Lower lobe of right lung (tissue), 2 donors: ENCODE results near the gene DNAJC1. TPM values are rescaled to one million over a fixed set of nuclear protein-coding genes. Genes with fewer than 3 reads are reported as not detected.
"Not testable (repeated sequence)": the region's sequence is repeated elsewhere in the genome, so short reads cannot be mapped to it uniquely, and the experiment has no call there.

Experiments
- ATAC-seq, 2 donors: fragments of 200-7000 bp; cut with Tn5 transposase; one replicate each; pipeline ENCODE4 v1.9.1; 2020 to 2022; ENCODE audit warnings: mild to moderate bottlenecking in 2 of 2, moderate library complexity in 2 of 2
- DNase-seq: peaks from one replicate; pipeline ENCODE4 v3.0.0-alpha.2; 2020
- H3K27ac ChIP-seq: fragments of 200-600 bp; one replicate; pipeline ENCODE4 v1.8.0; 2022
- H3K27me3 ChIP-seq: fragments of 200-600 bp; one replicate; pipeline ENCODE4 v1.8.0; 2022; ENCODE audit warnings: low read depth
- H3K36me3 ChIP-seq: fragments of 200-600 bp; one replicate; pipeline ENCODE4 v1.8.0; 2022; ENCODE audit warnings: mild to moderate bottlenecking
- H3K4me1 ChIP-seq: fragments of 200-600 bp; one replicate; pipeline ENCODE4 v1.8.0; 2022
- H3K4me3 ChIP-seq: fragments of 200-600 bp; one replicate; pipeline ENCODE4 v1.8.0; 2022; ENCODE audit warnings: mild to moderate bottlenecking
- H3K9me3 ChIP-seq: fragments of 200-600 bp; one replicate; pipeline ENCODE4 v1.8.0; 2022
- CTCF ChIP-seq: fragments of 200-600 bp; IDR thresholded peaks from one replicate; pipeline ENCODE4 v1.8.0; 2022; ENCODE audit warnings: antibody characterized with exemption, mild to moderate bottlenecking
- intact Hi-C: fragments of 100-400 bp; cut with DNase I; formaldehyde crosslinking; loops from one replicate; pipeline ENCODE4 v1.11.0; 2022
- total RNA-seq: library from RNA; stranded (reverse); fragmentation: NEBNext Ultra II Directional; extraction: Animal tissue kit (Norgen Biotek cat#: 25700); gene quantifications from one replicate; pipeline ENCODE4 v1.2.1, GENCODE V29; 2021
- donor health status: DM: no; HTN: yes; CAD: no; lungs with severe emphysema.

Gene DNAJC1
- total RNA-seq, 1 donor from 2014 or later = 32.5 TPM

GRCh38 chr10:21825345-21825744 is 178.2 kb downstream of the DNAJC1 start:
- ATAC-seq (no peak), DNase-seq (no peak)
- no peak overlapping the region for H3K4me3 ChIP-seq
- H3K27me3 ChIP-seq = no peaks in the 10 kb centered on the region
- H3K4me1 ChIP-seq = no peaks in the 10 kb centered on the region
- H3K9me3 ChIP-seq = peaks cover 50% of the 10 kb centered on the region
- no peak for TF ChIP-seq CTCF
- no peaks in the 10 kb centered on the region for H3K36me3 ChIP-seq
- no peak overlapping the region for H3K27ac ChIP-seq
- intact Hi-C loops = no loop called here

GRCh38 chr10:21824409-21824808 is 179.1 kb downstream of the DNAJC1 start:
- DNase-seq (no peak), ATAC-seq (no peak)
- no peak for TF ChIP-seq CTCF
- intact Hi-C loops = no loop called here
- no peaks in the 10 kb centered on the region for H3K27me3 ChIP-seq
- no peak overlapping the region for H3K4me3 ChIP-seq
- H3K27ac ChIP-seq = no peak overlapping the region
- H3K36me3 ChIP-seq = no peaks in the 10 kb centered on the region
- H3K9me3 ChIP-seq = peaks cover 42% of the 10 kb centered on the region
- no peaks in the 10 kb centered on the region for H3K4me1 ChIP-seq

DNA sequence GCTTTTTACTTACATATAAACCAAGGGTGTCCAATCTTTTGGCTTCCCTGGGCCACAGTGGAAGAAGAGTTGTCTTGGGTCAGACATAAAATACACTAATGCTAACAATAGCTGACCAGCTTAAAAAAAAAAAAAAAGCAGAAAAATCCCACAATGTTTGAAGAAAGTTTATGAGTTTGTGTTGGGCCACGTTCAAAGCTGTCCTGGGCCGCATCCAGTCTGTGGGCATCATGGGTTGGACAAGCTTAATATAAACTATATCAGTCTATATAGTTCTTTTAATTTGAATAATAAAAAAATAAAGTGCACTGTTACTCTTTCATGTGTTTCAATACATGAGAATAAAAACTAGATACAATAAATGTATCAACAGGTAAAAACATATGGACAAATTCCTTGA is 179.9 kb downstream of the DNAJC1 start:
- Histone ChIP-seq H3K9me3 (peaks cover 34% of the 10 kb centered on the region), H3K36me3 (no peaks in the 10 kb centered on the region), H3K27ac (no peak overlapping the region), H3K4me1 (no peaks in the 10 kb centered on the region), H3K4me3 (no peak overlapping the region), H3K27me3 (no peaks in the 10 kb centered on the region)
- ATAC-seq = no peak
- intact Hi-C loops = no loop called here
- no peak for DNase-seq
- TF ChIP-seq CTCF = no peak

GRCh38 chr10:21822273-21822672 is 181.3 kb downstream of the DNAJC1 start:
- H3K27me3 ChIP-seq, H3K4me1 ChIP-seq, H3K4me3 ChIP-seq, ATAC-seq, H3K36me3 ChIP-seq, intact Hi-C loops, DNase-seq, H3K27ac ChIP-seq: not testable (repeated sequence)
- H3K9me3 ChIP-seq = peaks cover 20% of the 10 kb centered on the region

DNA sequence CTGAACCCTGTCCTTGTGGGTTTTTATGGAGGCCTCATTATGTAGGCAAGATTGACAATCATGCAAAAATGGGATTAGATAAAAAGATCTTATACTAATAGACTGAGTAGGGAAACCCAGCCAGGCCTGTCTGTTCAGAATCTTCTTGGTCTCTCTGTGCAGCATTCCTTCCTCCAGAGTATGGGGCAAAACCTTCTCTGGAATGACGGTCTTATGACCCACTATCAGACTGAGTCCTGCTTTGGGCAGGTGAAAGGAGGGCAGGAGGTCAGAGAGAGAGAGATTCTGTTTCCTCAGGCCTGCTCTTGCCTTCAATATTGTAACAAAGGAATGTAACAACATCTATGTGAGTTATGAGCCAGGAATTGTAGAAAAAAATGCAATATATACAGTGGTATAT is 182.6 kb downstream of the DNAJC1 start:
- H3K27me3 ChIP-seq = no peaks in the 10 kb centered on the region
- no peak for TF ChIP-seq CTCF
- no peaks in the 10 kb centered on the region for H3K36me3 ChIP-seq
- ATAC-seq = no peak
- peaks cover 7% of the 10 kb centered on the region for H3K9me3 ChIP-seq
- no peak for DNase-seq
- no peaks in the 10 kb centered on the region for H3K4me1 ChIP-seq
- no peak overlapping the region for H3K27ac ChIP-seq
- intact Hi-C loops = no loop called here
- no peak overlapping the region for H3K4me3 ChIP-seq

DNA sequence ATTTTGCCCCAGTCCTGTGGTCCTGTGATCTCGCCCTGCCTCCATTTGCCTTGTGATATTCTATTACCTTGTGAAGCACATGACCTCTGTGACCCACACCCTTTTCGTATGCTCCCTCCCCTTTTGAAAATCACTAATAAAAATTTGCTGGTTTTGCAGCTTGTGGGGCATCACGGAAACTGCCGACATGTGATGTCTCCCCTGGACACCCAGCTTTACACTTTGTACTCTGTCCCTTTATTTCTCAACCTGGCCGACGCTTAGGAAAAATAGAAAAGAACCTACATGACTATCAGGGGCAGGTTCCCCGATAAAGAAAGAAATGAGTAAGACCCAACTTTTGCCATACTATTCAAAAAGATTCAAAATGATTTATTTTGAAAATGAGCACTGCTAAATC is 185.1 kb downstream of the DNAJC1 start:
- H3K4me1 ChIP-seq, H3K27me3 ChIP-seq, intact Hi-C loops, H3K27ac ChIP-seq, H3K4me3 ChIP-seq, ATAC-seq, DNase-seq, H3K36me3 ChIP-seq, H3K9me3 ChIP-seq: not testable (repeated sequence)

- no peak for TF ChIP-seq CTCF
- Histone ChIP-seq H3K36me3 (no peaks in the 10 kb centered on the region), H3K4me1 (no peaks in the 10 kb centered on the region), H3K27ac (no peak overlapping the region), H3K27me3 (no peaks in the 10 kb centered on the region), H3K4me3 (no peak overlapping the region), H3K9me3 (no peaks in the 10 kb centered on the region)
- intact Hi-C loops = no loop called here
- DNase-seq = no peak
- no peak for ATAC-seq
These were observed 188.7 kb downstream of the DNAJC1 start for GRCh38 chr10:21814866-21815265.
